ENCODE results near the gene HINT3.
"Not testable (repeated sequence)": the region's sequence is repeated elsewhere in the genome, so short reads cannot be mapped to it uniquely, and the experiment has no call there.

- not testable (repeated sequence) for TF ChIP-seq CTCF (conservative IDR thresholded peaks at IDR 0.05); EZH2 (IDR thresholded peaks at IDR 0.05; ENCODE audit: low read depth)
Observed at GRCh38 chr6:125911051-125911451, 45.5 kb upstream of the HINT3 start.

Measured in PC-9 (cell line).